Amygdala (tissue), 56 donors: Measurements from ENCODE around the gene PRSS35.
"Not testable (repeated sequence)": the region's sequence is repeated elsewhere in the genome, so short reads cannot be mapped to it uniquely, and the experiment has no call there.

Experiments used
- DNase-seq, 56 donors: peaks; one replicate each; lab custom pipeline; 2025; lab: John Stamatoyannopoulos, UW

The PRSS35 gene, protein sequence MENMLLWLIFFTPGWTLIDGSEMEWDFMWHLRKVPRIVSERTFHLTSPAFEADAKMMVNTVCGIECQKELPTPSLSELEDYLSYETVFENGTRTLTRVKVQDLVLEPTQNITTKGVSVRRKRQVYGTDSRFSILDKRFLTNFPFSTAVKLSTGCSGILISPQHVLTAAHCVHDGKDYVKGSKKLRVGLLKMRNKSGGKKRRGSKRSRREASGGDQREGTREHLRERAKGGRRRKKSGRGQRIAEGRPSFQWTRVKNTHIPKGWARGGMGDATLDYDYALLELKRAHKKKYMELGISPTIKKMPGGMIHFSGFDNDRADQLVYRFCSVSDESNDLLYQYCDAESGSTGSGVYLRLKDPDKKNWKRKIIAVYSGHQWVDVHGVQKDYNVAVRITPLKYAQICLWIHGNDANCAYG

DNA sequence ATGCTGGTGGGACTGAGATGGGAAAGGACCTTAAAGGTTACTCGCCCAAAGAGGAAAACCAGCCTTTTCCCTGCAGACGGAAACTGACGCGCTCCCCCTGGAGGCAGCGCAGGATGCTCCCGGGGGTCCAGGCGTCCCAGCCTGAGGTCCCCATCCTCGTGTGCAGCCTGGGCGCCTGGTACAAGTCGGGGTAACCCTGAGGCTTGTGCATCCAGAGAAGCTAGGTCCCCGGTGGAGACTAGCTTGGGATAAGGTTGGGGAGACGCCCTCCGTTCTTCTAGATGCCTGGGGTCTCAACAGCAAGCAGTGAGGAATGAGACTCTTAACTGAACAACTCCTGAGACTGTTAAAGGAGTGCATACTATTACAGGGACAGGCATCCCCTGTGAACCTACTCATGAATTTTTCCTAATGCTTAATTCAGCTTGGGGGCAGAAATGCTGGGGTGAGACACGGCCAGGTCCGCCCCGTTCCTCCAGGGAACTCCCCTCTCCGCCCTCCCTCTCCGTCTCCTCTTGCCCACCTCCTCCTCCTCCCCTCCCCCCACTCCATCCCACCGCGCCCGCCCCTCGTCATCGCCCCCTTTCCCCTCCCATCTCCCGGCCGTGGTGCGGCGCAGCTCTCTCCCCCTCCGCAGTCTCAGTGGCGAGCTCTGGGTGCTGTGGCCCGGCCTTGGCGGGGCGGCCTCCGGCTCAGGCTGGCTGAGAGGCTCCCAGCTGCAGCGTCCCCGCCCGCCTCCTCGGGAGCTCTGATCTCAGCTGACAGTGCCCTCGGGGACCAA is at the start of gene PRSS35:
Gene PRSS35 (plus strand): TSS at position 634 of the 781 bp plus-strand sequence. CDS start 10,908 bp downstream, outside the sequence.
- DNase-seq = peak in 48 of 56 donors; percentile 3 to 65 (median 31)

DNA sequence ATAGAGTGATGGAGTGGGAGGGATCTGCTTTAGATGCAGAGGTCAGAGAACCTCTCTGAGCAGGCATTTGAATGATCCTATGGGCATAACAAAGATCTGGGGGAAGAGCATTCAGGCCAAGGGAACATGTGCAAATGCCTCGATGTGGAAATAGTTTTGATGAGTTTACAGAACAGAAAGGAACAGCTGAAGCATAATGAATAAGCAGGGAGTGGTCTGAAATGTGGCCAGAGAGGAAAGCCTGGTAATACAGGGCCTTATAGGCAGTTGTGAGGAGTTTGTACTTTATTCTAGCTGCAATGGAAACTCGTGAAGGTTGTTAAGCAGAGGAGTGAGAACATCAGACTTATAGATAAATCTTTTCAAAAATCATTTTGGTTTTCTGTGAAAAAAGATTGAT is 48.4 kb upstream of the PRSS35 start:
- no peak for DNase-seq

DNA sequence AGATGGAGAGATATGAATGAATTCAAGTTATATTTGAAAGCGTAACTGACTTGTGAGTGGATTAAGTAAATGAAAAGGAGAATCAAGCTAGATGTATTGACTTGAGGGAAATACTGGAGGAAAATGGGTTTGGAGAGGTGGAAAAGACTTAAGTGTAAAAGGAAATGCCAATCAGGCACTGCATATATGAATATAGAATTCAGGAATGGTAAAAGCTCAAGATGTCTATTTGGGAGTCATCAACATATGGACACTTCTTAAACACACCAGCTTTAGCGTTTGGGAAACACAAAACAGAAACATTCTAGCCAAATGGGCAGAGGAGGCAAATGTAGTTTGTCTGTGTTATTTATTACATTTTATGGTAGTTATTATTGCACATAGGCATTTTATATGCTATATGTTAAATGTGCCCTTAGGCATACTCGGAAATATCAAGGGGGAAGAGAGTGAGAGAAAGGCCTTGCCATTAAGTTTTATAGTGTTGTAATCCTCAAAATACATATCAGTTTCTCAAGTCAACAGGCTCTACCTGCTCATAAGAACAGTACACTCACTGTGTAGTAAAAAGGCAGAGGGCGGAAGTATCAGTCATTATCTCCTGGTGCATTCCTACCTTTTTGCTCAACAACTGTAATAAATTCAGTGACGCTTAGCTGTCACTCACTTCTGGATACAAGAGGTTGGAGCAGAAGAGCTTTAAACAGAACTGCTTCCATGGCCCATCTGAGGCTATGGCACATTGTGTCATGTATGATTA is 47.8 kb upstream of the PRSS35 start:
- DNase-seq = no peak

DNA sequence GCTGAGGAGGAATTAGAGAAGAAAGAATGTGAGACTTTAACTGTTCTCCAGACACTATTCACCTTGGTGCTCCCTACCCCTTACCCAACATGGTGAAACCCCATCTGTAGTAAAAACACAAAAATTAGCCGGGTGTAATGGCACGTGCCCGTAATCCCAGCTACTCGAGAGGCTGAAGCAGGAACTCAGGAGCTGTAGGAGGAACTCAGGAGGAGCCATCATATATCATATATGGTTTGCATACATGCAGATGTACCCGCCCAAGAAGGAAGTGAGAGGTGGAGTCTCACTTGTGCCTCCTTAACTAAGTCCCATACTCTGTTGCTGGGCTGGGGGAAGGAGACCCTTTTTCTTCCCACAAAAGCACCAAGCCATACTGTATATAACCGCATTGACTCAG is 46.0 kb upstream of the PRSS35 start:
- no peak for DNase-seq

DNA sequence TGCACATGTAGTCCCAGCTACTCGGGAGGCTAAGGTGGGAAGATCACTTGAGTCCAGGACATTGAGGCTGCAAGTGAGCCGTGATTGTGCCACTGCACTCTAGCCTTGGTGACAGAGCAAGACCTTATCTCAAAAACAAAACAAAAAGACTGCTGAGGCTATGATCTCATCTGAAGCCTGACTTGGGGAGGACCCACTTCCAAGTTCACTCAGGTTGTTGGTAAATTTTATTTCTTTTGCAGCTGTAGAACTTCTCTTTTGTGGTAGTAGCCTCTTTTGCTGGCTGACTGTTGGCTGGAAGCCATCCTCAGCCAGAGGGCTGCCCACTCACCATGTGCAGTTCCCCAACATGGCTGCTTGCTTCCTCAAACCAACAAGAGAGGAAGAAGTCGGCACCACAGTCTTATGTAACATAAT is 44.7 kb upstream of the PRSS35 start:
- peak in 26 of 56 donors; percentile 0 to 61 (median 10) for DNase-seq

DNA sequence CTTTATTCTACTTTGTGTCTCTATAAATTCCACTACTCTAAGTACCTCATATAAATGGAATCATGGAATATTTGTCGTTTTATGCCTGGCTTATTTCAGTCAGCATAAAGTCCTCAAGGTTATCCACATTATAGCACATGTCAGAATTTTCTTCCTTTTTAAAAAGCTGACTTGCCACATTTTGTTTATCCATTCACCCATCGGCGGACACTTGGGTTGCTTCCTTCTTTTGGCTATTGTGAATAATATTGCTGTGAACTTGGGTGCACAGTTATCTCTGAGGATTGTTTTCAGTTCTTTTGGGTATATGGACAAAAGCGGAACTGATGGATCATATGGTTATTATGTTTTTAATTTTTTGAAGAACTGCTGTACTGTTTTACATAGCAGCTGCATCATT is 42.3 kb upstream of the PRSS35 start:
- no peak for DNase-seq

DNA sequence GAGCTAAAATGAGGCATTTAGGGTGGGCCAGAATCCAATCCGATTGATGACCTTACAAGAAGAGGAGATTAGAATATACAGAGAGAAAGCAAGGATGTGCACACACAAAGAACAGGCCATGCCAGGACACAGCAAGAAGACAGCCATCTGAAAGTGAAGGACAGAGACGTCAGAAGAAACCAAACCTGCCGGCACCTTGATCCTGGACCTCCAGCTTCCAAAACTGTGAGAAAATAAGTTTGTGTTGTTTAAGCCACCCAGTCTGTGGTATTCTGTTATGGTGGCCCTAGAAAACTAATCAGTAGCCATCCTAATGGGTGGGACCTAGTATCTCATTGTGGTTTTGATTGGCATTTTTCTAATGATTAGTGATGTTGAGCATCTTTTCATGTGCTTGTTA is 41.7 kb upstream of the PRSS35 start:
- no peak for DNase-seq

DNA sequence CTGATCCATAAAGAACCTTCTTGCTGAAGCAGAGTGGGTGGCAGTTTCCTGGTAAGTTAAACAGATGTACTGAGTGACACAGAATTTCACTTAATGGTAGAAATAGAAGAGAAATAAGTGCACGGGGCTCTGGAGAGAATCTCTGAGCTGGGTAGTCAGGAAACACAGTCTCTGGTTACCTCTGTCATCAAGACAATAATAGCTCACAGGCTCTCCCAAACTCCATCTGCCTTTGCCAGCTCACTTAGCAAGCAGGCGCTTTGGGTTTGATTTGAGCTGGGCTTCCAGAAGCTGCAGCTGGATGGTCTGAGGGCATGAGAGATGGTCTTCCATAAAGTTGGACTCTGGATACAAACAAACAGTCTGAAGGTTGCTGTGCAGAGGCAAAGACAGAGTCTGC is 39.6 kb upstream of the PRSS35 start:
- peak in 10 of 56 donors; percentile 1 to 14 (median 5) for DNase-seq

DNA sequence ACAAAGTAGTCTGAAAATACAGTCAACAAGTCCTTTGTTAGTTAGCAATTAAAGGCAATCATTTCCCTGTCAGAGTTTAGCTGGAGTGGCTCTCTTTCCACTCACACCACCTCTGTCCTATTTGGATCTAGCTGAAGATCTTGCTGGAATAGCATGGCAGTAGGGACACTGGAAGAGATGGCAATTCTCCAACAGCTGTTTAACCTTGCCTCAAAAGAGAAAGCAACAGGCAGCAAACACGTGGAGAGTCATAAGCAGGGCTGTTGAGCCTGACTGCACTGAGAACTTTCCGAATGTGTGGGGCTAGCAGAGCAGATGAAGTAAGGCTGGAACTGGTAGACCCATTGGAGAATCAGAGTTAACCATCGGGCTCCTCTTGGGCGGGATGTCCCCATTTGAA is 38.0 kb upstream of the PRSS35 start:
- DNase-seq = no peak

DNA sequence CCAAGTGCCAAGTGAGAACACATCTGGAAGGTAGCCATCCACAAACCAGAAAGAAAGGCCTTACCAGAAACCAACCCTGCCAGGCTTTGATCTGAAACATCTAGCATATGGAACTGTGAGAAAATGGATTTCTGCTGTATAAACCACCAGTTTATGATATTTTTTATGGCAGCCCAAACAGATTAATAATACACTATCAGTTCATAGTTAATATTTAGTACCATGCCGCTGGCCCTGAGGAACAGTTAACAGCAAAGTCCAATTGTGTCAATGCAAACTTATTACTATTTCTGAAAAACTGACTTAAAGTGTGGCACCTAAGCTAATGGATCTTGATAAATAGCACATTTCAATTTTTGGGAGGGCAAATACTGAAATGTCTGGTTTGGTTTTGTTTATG is 35.4 kb upstream of the PRSS35 start:
- no peak for DNase-seq

DNA sequence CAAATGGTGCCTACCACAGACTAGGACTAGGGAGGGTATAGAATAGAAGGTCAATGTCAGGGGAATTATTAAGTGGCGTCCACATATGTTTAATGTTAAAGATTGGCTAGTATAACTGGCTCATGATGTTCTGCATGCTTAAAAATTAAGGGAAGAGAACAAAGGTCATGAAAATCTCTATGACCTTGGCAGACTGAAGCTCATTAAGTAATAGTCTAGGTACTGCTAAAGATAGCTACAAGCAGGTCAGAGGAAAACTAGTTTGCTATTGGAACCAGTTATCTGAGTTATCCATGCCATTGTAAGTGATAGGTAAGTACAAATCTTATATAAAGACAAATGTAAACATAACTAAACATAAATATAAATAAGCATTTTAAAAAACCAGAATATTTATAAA is 32.9 kb upstream of the PRSS35 start:
- DNase-seq = no peak

DNA sequence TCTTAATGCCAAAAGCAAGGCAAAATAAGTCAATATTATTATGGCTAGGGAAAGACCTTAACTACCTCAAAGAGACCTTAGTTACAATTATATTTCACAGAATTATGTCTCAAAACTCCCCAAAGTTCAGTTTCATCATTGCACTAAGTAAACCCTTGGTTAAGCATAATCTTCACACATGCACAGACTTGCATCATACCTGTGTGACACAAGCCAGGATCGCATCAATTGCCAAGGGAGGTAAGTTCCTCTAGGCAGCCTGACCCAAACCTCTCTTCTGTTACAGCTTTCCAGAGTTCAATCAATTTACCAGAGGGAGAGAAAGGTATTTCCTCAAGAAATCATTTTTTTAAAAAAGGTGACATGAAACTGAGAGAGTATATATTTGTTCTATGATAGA is 31.9 kb upstream of the PRSS35 start:
- DNase-seq = no peak

DNA sequence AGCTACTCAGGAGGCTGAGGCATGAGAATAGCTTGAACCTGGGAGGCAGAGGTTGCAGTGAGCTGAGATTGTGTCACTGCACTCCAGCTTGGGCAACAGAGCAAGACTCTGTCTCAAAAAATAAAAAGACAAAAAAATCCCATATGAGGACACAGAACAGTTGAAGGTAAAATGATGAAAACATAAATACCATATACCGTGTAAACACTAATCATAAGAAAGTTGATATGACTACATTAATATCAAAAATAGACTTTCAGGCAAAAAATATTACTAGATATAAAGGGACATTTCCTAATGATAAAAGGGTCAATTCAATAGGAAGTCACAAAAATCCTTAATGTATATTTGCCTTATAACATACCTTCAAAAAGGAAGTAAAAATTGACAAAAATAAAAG is 30.4 kb upstream of the PRSS35 start:
- not testable (repeated sequence) for DNase-seq

DNA sequence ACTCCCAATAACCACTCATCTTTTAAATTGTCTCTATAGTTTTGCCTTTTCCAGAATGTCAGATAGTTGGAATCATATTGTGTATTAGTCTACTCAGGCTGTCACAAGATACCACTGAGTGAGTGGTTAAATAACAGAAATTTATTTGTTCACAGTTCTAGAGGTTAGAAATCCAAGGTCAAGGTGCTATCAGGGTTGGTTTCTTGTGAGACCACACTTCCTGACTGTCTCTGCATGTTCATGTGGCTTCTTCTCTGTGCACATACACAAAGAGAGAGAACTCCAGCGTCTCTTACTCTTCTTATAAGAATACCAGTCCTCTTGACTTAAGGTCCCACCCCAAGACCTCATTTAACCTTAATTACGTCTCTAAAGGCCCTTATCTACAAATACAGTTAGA is 23.9 kb upstream of the PRSS35 start:
- DNase-seq = no peak

DNA sequence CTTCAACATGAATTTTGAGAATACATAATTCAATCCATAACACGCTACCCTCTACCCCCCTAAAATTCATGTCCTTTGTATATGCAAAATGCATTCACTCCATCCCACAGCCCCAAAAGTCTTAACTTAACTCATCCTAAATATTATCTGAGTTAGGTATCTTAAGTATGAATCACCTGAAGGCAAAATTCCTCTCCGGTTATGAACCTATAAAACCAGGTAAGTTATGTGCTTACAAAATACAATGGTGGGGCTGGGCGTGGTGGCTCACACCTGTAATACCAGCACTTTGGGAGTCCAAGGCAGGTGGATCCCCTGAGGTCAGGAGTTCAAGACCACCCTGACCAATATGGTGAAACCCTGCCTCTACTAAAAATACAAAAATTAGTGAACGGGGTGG is 23.5 kb upstream of the PRSS35 start:
- no peak for DNase-seq

DNA sequence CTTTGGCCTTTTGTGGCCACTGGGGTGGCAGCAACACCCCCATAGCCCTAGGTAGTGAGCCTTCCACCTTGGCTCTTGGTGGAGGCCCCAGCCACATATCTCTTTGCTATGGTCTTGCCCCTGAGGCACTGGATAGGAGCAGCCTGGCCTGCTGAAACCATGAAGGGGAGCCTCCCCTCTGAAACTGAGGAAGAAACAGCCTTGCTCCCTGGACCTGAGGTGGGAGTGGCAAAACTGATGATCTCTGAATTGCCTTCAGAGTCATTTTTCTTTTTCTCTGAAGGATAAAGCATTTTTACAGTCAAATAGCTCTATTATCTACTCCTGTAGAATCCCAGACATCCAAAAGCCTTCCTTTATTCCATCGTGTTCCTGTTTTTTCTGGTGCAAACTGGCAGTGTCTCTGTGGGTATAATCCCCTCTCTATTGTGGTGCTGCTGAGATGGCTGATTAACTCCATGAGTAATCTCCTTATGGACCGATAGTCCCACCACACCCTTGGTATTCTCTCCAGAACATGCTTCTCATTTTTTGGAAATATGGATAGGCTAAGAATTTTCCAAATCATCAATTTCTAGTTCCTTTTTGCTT is 22.0 kb upstream of the PRSS35 start:
- no peak for DNase-seq

DNA sequence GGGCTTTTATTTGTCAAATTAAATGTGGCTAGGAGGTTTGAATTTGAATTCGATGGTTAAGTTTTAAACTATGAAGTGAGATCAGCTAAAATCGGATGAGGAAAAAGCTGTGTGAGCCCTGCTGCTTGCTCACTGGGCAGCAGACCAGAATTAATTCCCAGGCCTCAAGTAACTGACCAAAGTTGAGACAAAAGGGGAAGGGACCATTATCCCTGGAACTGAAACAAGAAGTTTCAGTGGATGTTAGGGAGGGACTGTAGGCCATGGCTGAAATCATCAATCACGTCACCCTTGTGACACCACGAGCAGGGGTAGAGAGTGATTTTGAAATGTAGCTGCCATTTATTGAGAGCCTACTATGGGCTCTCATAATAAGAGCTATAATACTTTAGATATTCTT is 7.0 kb upstream of the PRSS35 start:
- DNase-seq = peak in 1 of 56 donors; percentile 4

DNA sequence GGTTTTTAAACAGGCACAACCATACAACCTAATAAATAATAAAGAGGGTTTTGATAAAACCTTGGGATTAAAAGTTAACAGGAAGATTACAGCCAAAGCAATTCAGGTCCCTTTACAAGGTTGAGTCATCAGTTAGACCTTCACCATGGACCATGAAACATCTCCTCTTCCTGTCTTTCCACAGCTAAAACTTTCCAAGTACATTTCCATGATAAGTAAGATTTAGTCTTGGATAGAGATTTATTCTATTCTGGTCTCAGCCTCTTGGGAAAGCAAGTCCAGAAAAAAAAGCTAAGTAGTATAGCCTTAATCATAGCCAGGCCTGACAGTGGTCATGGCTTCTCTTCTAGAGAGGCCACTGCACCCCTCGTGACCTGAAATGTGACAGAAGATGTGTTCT is 2.9 kb upstream of the PRSS35 start:
- no peak for DNase-seq

DNA sequence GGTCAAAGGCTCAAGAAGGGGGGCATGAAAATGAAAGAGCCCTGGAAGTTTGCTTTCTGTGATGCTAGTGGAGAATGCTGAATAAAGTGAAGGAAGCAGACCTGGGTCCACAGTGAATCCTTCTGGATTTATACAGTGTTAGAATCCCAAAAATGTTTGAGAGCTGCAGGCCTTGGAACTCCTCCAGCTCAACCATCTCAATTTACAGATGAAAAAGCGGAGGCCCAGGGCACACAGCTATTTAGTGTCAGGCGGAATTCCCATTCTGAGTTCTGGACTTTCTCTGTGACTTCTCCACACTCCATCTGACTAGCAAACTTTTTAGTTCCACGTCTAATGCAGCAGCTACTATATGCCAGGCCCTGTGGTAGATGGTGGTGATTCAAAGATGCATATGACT is 1.5 kb upstream of the PRSS35 start:
- no peak for DNase-seq

DNA sequence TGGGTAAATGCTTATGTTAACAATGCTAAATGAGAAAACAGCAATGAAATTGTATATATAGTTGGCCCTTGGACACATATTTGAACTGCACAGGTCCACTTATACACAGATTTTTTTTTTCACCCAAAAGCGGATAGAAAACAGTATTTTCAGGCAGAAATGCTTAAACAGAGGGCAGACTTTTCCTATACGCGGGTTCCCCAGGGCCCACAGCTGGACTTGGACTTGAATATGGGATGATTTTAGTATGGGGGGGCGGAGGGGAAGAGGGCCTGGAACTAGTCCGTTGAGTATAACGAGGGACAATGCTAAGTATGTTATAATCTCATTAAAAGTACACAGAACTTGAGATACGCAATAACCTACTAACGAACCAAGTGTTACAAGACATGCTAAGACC is 1.1 kb upstream of the PRSS35 start:
- DNase-seq = no peak

DNA sequence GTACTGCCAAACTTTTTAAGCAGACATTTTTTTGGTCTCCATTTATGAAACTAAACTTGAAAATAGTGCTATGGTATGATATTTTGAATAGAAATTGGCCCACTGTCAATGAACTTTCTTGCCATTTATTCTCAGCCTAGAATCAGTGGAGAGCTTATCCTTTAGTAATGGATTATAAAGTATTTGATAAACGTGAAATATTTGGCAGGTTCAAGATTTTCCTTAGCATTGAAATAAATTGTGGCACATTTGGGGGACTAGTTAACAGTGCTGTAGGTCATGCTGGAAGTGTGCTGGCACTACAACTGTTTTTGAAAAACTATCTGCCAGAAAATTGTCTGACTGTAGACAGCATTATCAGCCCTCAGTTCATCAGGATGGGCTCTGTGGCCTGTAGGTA is 2.1 kb downstream of the PRSS35 start:
- no peak for DNase-seq
